ENCODE data around the gene NXF1. TPM values are rescaled to one million over a fixed set of nuclear protein-coding genes. Genes with fewer than 3 reads are reported as not detected.

The NXF1 gene
- total and polyA plus RNA-seq, 2 of the 13 experiments (the other 11 are each of a cell fraction or from before 2014, with no cell fraction given) = 30.4 to 30.9 TPM

- TF ChIP-seq USF2 (IDR thresholded peaks at IDR 0.05; ENCODE audit: low read depth, low read length) = no peak
- peak; percentile 27; the same call in 1 of the 2 replicates for TF ChIP-seq USF2 (CRISPR knock-in tag; IDR thresholded peaks at IDR 0.05; ENCODE audit: borderline replicate concordance)
- no peak for TF ChIP-seq MAFG (CRISPR knock-in tag; IDR thresholded peaks at IDR 0.05)
- TF ChIP-seq CCDC6 (CRISPR knock-in tag; IDR thresholded peaks at IDR 0.05) = 0 out of 2 replicates have a peak, but pooled peaks have one; percentile 20
- TF ChIP-seq MIER2 (CRISPR knock-in tag; IDR thresholded peaks at IDR 0.05) = peak; percentile 78; the same call in 1 of the 2 replicates
- peak; percentile 98 for TF ChIP-seq DMAP1 (CRISPR knock-in tag; IDR thresholded peaks at IDR 0.05)
- TF ChIP-seq PAWR (CRISPR knock-in tag; IDR thresholded peaks at IDR 0.05; ENCODE audit: borderline replicate concordance) = no peak
- TF ChIP-seq IRF1 (CRISPR knock-in tag; IDR thresholded peaks at IDR 0.05; ENCODE audit: low read depth) = 0 out of 2 replicates have a peak, but pooled peaks have one; percentile 84
- TF ChIP-seq PRDM10 (CRISPR knock-in tag; IDR thresholded peaks at IDR 0.05; ENCODE audit: low read depth) = no peak
- peak; percentile 18; the same call in 1 of the 2 replicates for TF ChIP-seq TCF7 (IDR thresholded peaks at IDR 0.05; ENCODE audit: low read depth)
- peak; percentile 88; the same call in 1 of the 2 replicates for TF ChIP-seq HOXA5 (CRISPR knock-in tag; IDR thresholded peaks at IDR 0.05)
- peak; percentile 93 for TF ChIP-seq POLR2G (IDR thresholded peaks at IDR 0.05; ENCODE audit: low read depth, low read length)
- TF ChIP-seq SMYD3 (CRISPR knock-in tag; IDR thresholded peaks at IDR 0.05) = peak; percentile 55; the same call in 1 of the 2 replicates
- peak; percentile 45; the same call in 1 of the 2 replicates for TF ChIP-seq ZNF451 (CRISPR knock-in tag; IDR thresholded peaks at IDR 0.05)
- TF ChIP-seq DNMT3B (CRISPR knock-in tag; conservative IDR thresholded peaks at IDR 0.05) = peak; percentile 31; the same call in 1 of the 2 replicates
- TF ChIP-seq ZNF280B (CRISPR knock-in tag; IDR thresholded peaks at IDR 0.05; ENCODE audit: borderline replicate concordance) = peak; percentile 86
- no peak for TF ChIP-seq ZNF792 (CRISPR knock-in tag; IDR thresholded peaks at IDR 0.05)
- TF ChIP-seq ZNF256 (CRISPR knock-in tag; conservative IDR thresholded peaks at IDR 0.05) = 0 out of 2 replicates have a peak, but pooled peaks have one; percentile 23
- TF ChIP-seq MLLT10 (CRISPR knock-in tag; IDR thresholded peaks at IDR 0.05) = no peak
- no peak for TF ChIP-seq ZNF577 (CRISPR knock-in tag; IDR thresholded peaks at IDR 0.05; ENCODE audit: borderline replicate concordance, low read depth)
- TF ChIP-seq ZKSCAN1 (IDR thresholded peaks at IDR 0.05; ENCODE audit: low read length) = peak; percentile 31; the same call in 1 of the 2 replicates
- TF ChIP-seq ZNF296 (CRISPR knock-in tag; conservative IDR thresholded peaks at IDR 0.05) = 0 out of 2 replicates have a peak, but pooled peaks have one; percentile 22
Measured at GRCh38 chr11:62839050-62839945, 34.1 kb upstream of the NXF1 start, which contains the start of gene WDR74 (continued).
